Left kidney (tissue), 8 donors: Measurements from ENCODE around the gene HSP90AB1. TPM values are rescaled to one million over a fixed set of nuclear protein-coding genes. Genes with fewer than 3 reads are reported as not detected.
A peak's percentile ranks its signal among the peaks of the same experiment; 100 is the strongest.

ENCODE experiments used
- DNase-seq: peaks from one replicate; pipeline ENCODE4 v3.0.0-alpha.2; 2013
- long read RNA-seq, 8 donors: transcript quantifications; one replicate each; lab custom pipeline, GENCODE V29; 2026
- polyA plus RNA-seq: library from polyadenylated mRNA; unstranded; fragments of 120-200 nt; gene quantifications from one replicate; pipeline ENCODE4 v1.2.1, GENCODE V29; 2013; ENCODE audit not compliant: insufficient read length

Gene HSP90AB1
- polyA plus RNA-seq = 1,241 TPM
- long read RNA-seq, donor 1, transcript HSP90AB1-203 (12 exons, 2,572 nt) = major isoform, 156 of 1,217 reads
- long read RNA-seq, donor 1, partial matches to known transcripts = 1,061 of 1,217 reads
- long read RNA-seq, donor 1, other reads (novel, unspliced or antisense) = 0 of 1,217 reads
- long read RNA-seq, donor 2, transcript HSP90AB1-203 (12 exons, 2,572 nt) = major isoform, 149 of 1,114 reads
- long read RNA-seq, donor 2, partial matches to known transcripts = 963 of 1,114 reads
- long read RNA-seq, donor 2, other reads (novel, unspliced or antisense) = 0 of 1,114 reads
- long read RNA-seq, donor 3, transcript HSP90AB1-203 (12 exons, 2,572 nt) = major isoform, 100 of 660 reads
- long read RNA-seq, donor 3, partial matches to known transcripts = 554 of 660 reads
- long read RNA-seq, donor 3, other reads (novel, unspliced or antisense) = 6 of 660 reads
- long read RNA-seq, donor 4, partial matches to known transcripts = 103 of 105 reads
- long read RNA-seq, donor 4, other reads (novel, unspliced or antisense) = 0 of 105 reads
- long read RNA-seq, donor 5, transcript HSP90AB1-203 (12 exons, 2,572 nt) = major isoform, 320 of 879 reads
- long read RNA-seq, donor 5, partial matches to known transcripts = 547 of 879 reads
- long read RNA-seq, donor 5, other reads (novel, unspliced or antisense) = 7 of 879 reads
- long read RNA-seq, donor 6, transcript HSP90AB1-203 (12 exons, 2,572 nt) = major isoform, 108 of 1,003 reads
- long read RNA-seq, donor 6, partial matches to known transcripts = 895 of 1,003 reads
- long read RNA-seq, donor 6, other reads (novel, unspliced or antisense) = 0 of 1,003 reads
- long read RNA-seq, donor 7, transcript HSP90AB1-203 (12 exons, 2,572 nt) = major isoform, 192 of 1,407 reads
- long read RNA-seq, donor 7, partial matches to known transcripts = 1,208 of 1,407 reads
- long read RNA-seq, donor 7, other reads (novel, unspliced or antisense) = 5 of 1,407 reads
- long read RNA-seq, donor 8, transcript HSP90AB1-203 (12 exons, 2,572 nt) = major isoform, 102 of 357 reads
- long read RNA-seq, donor 8, partial matches to known transcripts = 254 of 357 reads
- long read RNA-seq, donor 8, other reads (novel, unspliced or antisense) = 0 of 357 reads

- peak; percentile 96 for DNase-seq
Measured at GRCh38 chr6:44246663-44247337, at the start of gene HSP90AB1. Gene HSP90AB1, plus strand, starts transcription at chr6:44247101. Its CDS starts 1,529 bp downstream, at chr6:44248630.

- DNase-seq = no peak
Measured at GRCh38 chr6:44198684-44199083, 48.2 kb upstream of the HSP90AB1 start.

- no peak for DNase-seq
Measured at GRCh38 chr6:44199883-44200282, 47.0 kb upstream of the HSP90AB1 start.

- no peak for DNase-seq
Measured at GRCh38 chr6:44201200-44201599, 45.7 kb upstream of the HSP90AB1 start.

- DNase-seq = no peak
Measured at GRCh38 chr6:44201638-44202303, 45.1 kb upstream of the HSP90AB1 start.

GRCh38 chr6:44202332-44202971, 44.4 kb upstream of the HSP90AB1 start:
- DNase-seq = no peak

GRCh38 chr6:44202972-44203750, 43.7 kb upstream of the HSP90AB1 start:
- DNase-seq = no peak

GRCh38 chr6:44203955-44204354, 42.9 kb upstream of the HSP90AB1 start:
- no peak for DNase-seq

GRCh38 chr6:44207966-44208365, 38.9 kb upstream of the HSP90AB1 start:
- DNase-seq = no peak

GRCh38 chr6:44211284-44211683, 35.6 kb upstream of the HSP90AB1 start:
- no peak for DNase-seq

- no peak for DNase-seq
Measured at GRCh38 chr6:44214307-44214706, 32.6 kb upstream of the HSP90AB1 start.

- no peak for DNase-seq
Measured at GRCh38 chr6:44216677-44217331, 30.1 kb upstream of the HSP90AB1 start, which contains the start of gene MYMX. Gene MYMX, plus strand, starts transcription at chr6:44216926. Its CDS starts 546 bp downstream, at chr6:44217472.

- no peak for DNase-seq
Measured at GRCh38 chr6:44217332-44218143, 29.4 kb upstream of the HSP90AB1 start.

GRCh38 chr6:44219053-44219814, 27.7 kb upstream of the HSP90AB1 start:
- DNase-seq = peak; percentile 90

- no peak for DNase-seq
Measured at GRCh38 chr6:44219815-44220784, 26.8 kb upstream of the HSP90AB1 start.

- no peak for DNase-seq
Measured at GRCh38 chr6:44220913-44221290, 26.0 kb upstream of the HSP90AB1 start.
